ENCODE results near the gene ANP32A.
"Not testable (repeated sequence)": the region's sequence is repeated elsewhere in the genome, so short reads cannot be mapped to it uniquely, and the experiment has no call there.

Gene ANP32A

GRCh38 chr15:68781766-68782588, 38.7 kb downstream of the ANP32A start:
- DNase-seq (ENCODE audit: low read depth): no peak

GRCh38 chr15:68781217-68781616, 39.5 kb downstream of the ANP32A start:
- no peak for DNase-seq (ENCODE audit: low read depth)

- DNase-seq (ENCODE audit: low read depth): no peak
These were observed 41.8 kb downstream of the ANP32A start for GRCh38 chr15:68778876-68779275.

DNA sequence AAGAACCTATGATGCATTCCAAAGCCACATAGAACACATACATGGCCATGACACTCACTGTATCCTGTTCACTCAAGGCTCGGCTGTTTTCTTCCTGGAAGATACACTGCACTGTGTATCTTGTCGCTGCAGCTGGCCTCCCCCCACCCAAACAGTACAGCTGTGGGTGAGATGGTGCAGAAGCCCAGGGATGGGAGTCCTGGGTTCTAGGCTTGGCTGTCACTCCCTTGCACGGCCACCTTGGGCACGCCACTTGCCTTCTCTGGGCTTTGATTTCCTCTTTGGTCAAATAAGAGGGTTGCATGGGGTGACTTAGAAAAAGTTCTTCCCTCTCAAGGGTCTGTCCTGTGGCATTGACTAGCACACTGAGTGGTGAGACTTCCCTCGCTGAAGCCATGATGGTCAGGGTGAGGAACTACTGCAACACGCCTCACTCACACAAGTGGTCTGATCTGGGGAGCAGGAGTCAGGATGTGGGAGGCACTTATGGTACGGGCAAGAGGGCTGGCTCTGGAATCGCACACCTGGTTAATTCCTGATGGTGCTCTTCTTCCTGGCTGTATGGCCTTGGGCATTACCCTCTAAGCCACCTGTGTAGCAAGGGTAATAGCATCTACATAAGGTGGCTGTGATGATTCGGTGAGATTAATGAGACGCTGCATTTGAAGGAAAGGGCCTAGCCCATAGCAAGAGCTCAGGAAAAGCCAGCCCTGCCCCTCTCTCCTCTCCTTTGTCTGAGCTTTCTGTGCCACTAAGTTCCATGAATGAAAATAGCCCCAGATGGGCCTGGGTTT, 44.0 kb downstream of the ANP32A start:
- no peak for DNase-seq (ENCODE audit: low read depth)

- no peak for DNase-seq (ENCODE audit: low read depth)
These were observed 44.8 kb downstream of the ANP32A start for GRCh38 chr15:68775671-68776476.

DNA sequence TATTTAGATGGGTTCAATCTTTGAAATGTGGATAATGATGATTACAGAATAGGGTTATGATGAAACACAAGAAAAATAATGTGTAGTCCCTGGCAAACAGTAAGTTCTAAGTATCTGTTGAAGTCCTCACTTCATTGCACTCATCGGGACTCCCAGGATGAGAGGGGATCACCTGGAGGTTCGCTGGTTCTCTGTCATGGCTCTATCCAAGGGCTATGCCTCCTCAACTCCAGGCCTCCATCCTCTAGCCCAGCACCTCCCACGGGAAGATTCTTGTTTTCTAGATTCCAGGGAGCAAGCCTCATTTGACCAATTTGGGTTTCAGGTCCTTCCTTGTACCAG, 45.5 kb downstream of the ANP32A start:
- no peak for DNase-seq (ENCODE audit: low read depth)

DNA sequence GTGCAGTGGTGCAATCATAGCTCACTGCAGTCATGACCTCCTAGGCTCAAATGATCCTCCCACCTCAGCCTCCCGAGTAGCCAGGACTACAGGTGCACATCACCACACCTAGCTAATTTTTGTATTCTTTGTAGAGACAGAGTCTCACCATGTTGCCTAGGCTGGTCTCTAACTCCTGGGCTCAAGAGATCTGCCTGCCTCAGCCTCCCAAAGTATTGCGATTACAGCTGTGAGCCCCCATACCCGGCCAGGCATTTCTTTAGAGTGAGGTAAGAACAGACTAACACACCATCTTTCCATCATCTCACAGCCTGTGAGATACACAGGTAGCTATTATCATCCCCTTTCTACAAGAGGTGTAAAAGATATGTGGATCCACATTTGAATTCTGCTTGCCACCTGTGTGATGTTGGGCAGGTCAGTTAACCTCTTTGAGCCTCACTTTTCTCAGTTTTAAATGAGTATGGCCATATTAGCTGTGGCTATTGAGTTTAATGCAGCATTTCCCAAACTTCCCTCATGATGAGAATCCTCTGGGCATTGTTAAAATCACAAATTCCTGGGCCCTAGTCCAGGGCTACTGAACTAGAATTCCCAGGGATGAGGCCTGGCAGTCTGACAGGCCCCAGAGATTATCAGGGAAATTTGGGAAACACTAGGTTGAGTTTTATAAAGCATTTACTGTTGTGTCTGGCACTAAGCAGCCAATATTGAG, 46.0 kb downstream of the ANP32A start:
- DNase-seq (ENCODE audit: low read depth): no peak

- no peak for DNase-seq (ENCODE audit: low read depth)
These were observed 46.6 kb downstream of the ANP32A start for GRCh38 chr15:68774120-68774519.

GRCh38 chr15:68773036-68773435, 47.7 kb downstream of the ANP32A start:
- no peak for DNase-seq (ENCODE audit: low read depth)

GRCh38 chr15:68770216-68770615, 50.5 kb downstream of the ANP32A start:
- no peak for DNase-seq (ENCODE audit: low read depth)

DNA sequence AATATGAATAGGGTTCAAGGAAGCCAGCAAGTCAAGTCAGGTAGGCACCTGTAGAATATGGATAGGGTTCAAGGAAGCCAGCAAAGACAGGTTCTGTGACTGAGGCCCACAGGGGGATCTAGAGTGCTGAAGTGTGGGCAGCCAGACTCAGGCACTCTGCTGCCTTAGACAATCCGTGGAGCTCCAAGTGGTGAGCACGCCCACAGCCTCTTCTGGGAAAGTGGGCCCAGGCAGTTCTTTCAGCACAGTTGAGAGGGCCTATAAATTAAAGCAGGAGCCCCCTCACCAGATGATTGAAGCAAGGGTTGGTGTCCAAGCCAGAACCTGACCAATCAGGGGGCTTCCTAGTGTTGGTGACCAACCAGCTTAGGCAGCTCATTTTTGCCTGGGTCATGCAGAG, 51.0 kb downstream of the ANP32A start:
- DNase-seq (ENCODE audit: low read depth): no peak

DNA sequence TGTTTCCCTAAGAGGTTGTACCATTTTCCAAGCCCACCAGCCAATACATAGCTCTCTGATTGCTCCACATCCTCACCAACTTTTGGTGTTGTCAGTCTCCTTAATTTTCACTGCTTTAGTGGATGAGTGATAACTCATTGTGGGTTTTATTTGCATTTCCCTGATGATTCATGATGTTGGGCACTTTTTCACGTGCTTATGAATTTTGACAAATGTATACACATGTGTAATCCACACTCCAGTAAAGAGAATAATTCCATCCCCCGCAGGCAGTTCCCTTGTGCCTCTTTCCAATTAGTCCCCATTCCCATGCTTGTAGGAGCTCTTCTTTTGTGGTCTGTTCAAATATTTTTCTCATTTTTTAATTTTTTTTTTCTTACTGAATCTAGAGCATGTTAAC, 52.4 kb downstream of the ANP32A start:
- no peak for DNase-seq (ENCODE audit: low read depth)

- no peak for DNase-seq (ENCODE audit: low read depth)
These were observed 52.9 kb downstream of the ANP32A start for GRCh38 chr15:68767833-68768232.

DNA sequence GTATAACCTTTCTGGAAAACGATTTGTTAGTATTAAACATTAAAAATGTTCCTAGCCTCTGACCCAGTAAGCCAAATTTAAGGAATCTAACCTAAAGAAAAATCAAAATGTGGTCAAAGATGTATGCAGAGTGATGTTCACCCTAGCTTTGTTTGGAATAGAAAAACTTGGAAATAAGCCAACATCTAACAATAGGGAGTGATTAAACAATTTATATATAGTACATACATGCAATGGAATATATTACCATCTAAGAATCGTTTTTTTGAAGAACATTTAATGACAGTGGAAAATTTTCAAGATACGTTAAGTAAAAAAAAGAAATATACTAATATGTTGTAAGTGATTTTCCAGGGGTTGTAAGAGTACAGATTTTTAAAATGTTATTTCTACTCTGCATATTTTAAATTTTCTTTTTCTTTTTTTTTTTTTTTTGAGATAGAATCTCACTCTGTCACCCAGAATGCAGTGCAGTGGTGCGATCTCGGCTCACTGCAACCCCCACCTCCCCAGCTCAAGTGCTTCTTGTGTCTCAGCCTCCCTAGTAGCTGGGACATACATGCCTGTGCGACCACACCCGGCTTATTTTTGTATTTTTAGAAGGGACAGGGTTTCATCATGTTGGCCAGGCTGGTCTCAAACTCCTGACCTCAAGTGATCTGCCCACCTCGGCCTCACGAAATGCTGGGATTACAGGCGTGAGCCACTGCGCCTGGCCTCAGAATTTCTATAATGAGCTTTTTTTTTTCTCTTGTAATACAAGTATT, 54.9 kb downstream of the ANP32A start:
- DNase-seq (ENCODE audit: low read depth): no peak

DNA sequence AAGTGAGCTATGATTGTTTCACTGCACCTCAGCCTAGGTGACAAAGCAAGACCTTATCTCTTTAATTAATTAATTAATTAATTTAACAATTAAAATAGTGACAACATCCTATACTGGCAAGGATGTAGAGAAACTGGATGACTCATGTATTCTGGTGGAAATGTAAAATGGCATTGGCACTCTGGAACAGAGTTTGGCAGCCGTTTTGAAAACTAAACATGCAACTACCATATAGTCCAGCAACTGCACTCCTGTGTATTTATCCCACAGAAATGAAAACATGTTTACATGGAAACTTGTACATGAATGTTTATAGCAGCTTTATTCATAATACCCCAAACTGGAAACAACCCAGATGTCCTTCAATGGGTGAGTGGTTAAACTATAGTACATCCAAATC, 56.6 kb downstream of the ANP32A start:
- DNase-seq (ENCODE audit: low read depth): no peak

DNA sequence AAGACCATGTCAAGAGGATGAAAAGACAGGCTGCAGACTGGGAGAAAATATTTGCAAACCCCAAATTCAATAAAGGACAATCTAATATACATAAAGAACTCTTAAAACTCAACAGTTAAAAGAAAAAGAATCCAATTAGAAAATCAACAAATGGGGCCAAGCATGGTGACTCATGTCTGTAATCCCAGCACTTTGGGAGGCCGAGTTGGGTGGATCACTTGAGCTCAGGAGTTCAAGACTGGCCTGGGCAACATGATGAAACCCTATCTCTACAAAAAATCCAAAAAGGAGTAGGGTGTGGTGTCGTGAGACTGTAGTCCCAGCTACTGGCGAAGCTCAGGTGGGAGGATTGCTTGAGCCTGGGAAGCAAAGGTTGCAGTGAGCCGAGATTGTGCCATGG, 57.6 kb downstream of the ANP32A start:
- DNase-seq (ENCODE audit: low read depth): no peak

DNA sequence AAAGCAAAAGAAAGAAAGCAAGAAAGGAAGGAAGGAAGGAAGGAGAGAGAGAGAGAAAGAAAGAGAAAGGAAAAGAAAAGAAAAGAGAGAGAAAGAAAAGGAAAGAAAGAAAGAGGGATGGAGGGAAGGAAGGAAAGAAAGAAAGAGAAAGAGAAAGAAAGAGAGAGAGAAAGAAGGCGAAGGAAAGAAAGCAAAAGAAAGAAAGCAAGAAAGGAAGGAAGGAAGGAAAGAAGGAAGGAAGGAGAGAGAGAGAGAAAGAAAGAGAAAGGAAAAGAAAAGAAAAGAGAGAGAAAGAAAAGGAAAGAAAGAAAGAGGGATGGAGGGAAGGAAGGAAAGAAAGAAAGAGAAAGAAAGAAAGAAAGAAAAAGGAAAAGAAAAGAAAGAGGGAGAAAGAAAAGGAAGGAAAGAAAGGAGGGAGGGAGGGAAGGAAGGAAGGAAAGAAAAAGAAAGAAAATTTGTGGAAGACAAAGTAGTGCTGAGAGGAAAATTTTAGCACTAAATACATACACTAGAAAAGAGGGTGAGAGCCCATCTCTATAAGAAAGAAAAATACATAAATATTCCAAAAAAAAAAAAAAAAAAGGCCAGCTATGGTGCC, 60.6 kb downstream of the ANP32A start:
- DNase-seq (ENCODE audit: low read depth): not testable (repeated sequence)

DNA sequence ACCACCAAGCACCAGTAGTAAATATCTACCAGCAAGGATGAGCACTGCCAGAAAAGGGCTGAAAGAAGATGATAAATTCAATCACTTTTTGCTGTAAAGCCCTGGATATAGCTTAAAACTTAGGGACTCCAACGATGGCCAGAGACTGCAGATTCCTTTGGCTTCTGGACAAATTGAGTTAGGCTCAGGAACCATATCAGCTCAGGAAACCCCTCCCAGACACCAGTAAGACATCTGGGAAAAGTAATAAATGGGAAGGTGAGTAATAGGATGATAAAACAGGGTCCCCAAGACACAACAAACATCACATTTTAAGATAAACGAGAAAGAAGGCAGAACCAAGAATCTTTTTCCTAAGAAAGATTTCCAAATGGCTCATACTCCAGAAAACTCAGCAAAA, 65.0 kb downstream of the ANP32A start:
- no peak for DNase-seq (ENCODE audit: low read depth)

- no peak for DNase-seq (ENCODE audit: low read depth)
These were observed 69.1 kb downstream of the ANP32A start for GRCh38 chr15:68751622-68752021.

DNA sequence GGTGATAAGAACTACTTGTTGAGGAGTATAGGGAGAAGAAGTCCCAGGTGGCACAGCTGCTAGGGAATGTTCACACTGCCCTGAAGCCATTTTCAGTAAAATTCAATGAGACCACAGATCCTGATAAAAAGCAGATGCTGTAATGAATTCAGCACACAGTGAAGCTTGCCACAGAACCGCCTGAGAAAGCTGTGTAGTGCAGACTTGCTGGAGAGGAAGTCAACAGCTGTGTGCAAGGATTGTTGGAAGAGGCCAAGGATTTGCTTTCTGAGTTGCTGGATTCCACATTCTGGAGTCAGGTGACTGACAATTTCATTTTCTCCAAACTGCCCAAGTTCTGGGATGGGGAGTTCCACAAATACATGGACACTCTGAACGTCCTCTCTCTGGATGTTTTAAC, 70.9 kb downstream of the ANP32A start:
- no peak for DNase-seq (ENCODE audit: low read depth)

DNA sequence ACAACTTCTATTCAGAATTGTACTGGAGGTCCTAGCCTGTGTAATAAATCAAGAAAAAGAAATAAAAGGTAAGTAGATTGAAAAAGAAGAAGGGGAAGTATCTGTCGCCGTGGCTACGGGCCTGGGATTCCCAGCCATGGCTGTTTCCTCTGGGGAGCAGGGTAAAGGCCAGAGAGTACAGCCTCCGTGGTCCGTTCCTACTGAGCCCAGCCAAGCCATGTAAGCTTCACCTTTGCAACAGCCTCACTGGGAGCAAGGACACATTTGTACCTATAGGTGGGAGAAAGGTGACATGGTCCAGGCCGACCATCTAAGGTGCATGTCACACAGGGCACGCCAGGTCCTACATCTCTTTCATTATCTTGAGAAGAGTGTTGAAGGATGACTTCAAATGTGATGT, 71.3 kb downstream of the ANP32A start:
- no peak for DNase-seq (ENCODE audit: low read depth)
